Lower leg skin (tissue), 4 donors: ENCODE data around the gene TECPR2. TPM values are rescaled to one million over a fixed set of nuclear protein-coding genes. Genes with fewer than 3 reads are reported as not detected.
"Not testable (repeated sequence)": the region's sequence is repeated elsewhere in the genome, so short reads cannot be mapped to it uniquely, and the experiment has no call there.

ENCODE experiments used
- DNase-seq, 2 donors: peaks; one replicate each; pipeline ENCODE4 v3.0.0-alpha.2; 2019; ENCODE audit warnings: low spot score in 2 of 2
- H3K4me3 ChIP-seq: fragments of 200-600 bp; sonication (generic); 2 replicates; pipeline ENCODE4 v1.5.1; 2017; ENCODE audit warnings: mild to moderate bottlenecking, low read depth; ENCODE audit not compliant: poor library complexity, severe bottlenecking
- CTCF ChIP-seq, 3 donors: fragments of 450-650 bp; IDR thresholded peaks; one replicate each; pipeline ENCODE4 v1.5.1; 2016; ENCODE audit warnings: antibody characterized with exemption in 3 of 3, mild to moderate bottlenecking in 3 of 3, moderate library complexity in 2 of 3
- POLR2A ChIP-seq, 2 donors: fragments of 450-650 bp; IDR thresholded peaks; one replicate each; pipeline ENCODE4 v1.6.1; 2016 to 2017; ENCODE audit warnings: antibody characterized with exemption in 2 of 2, mild to moderate bottlenecking in 1 of 2, moderate library complexity in 1 of 2
- WGBS, 2 donors: methylation state at CpG; one replicate each; pipeline ENCODE4 v1.1.5; 2018; 5-methylcytosine and 5-hydroxymethylcytosine counted together
- intact Hi-C: fragments of 100-400 bp; cut with DNase I; formaldehyde crosslinking; loops from one replicate; pipeline ENCODE4 v1.15.0; 2023; ENCODE audit warnings: low total_unique reads
- total RNA-seq, 4 donors: library from RNA; depleted of rRNA; stranded (reverse); fragments of >200 nt; gene quantifications; one replicate each; pipeline ENCODE4 v1.1.0, GENCODE V29; 2016

Gene TECPR2
- total RNA-seq, 4 donors from 2014 or later: 10.8 to 37.8 (median 17.8) TPM

GRCh38 chr14:102351023-102351422, 11.7 kb upstream of the TECPR2 start:
- no peak overlapping the region for H3K4me3 ChIP-seq
- no peak for DNase-seq
- intact Hi-C loops: no loop called here
- WGBS, 2 donors: 84 to 86% methylated on average over 10 of the region's 10 CpGs
- no peak for TF ChIP-seq POLR2A (IDR thresholded peaks at IDR 0.05)
- TF ChIP-seq CTCF (IDR thresholded peaks at IDR 0.05): no peak

GRCh38 chr14:102351593-102351992, 11.1 kb upstream of the TECPR2 start:
- 88 to 93% methylated on average over 9 of the region's 9 CpGs for WGBS, 2 donors
- H3K4me3 ChIP-seq, intact Hi-C loops, DNase-seq: not testable (repeated sequence)

GRCh38 chr14:102352213-102352612, 10.5 kb upstream of the TECPR2 start:
- intact Hi-C loops: no loop called here
- 76 to 88% methylated on average over 4 of the region's 4 CpGs for WGBS, 2 donors
- no peak for TF ChIP-seq POLR2A (IDR thresholded peaks at IDR 0.05)
- no peak for DNase-seq
- H3K4me3 ChIP-seq: no peak overlapping the region

- DNase-seq: peak in 1 of 2 donors; percentile 45
- intact Hi-C loops: no loop called here
- H3K4me3 ChIP-seq: no peak overlapping the region
- 81% methylated on average over 8 of the region's 8 CpGs for WGBS, 2 donors
- no peak for TF ChIP-seq CTCF (IDR thresholded peaks at IDR 0.05)
- TF ChIP-seq POLR2A (IDR thresholded peaks at IDR 0.05): no peak
These were observed 9.6 kb upstream of the TECPR2 start for GRCh38 chr14:102353126-102353619.

- 85 to 93% methylated on average over 3 of the region's 3 CpGs for WGBS, 2 donors
- DNase-seq: no peak
- TF ChIP-seq POLR2A (IDR thresholded peaks at IDR 0.05): no peak
- TF ChIP-seq CTCF (IDR thresholded peaks at IDR 0.05): no peak
- intact Hi-C loops: no loop called here
- no peak overlapping the region for H3K4me3 ChIP-seq
These were observed 6.5 kb upstream of the TECPR2 start for GRCh38 chr14:102356280-102356679.

GRCh38 chr14:102359341-102359740, 3.4 kb upstream of the TECPR2 start:
- no peak overlapping the region for H3K4me3 ChIP-seq
- 92 to 95% methylated on average over 2 of the region's 2 CpGs for WGBS, 2 donors
- intact Hi-C loops: no loop called here
- DNase-seq: no peak
- TF ChIP-seq CTCF (IDR thresholded peaks at IDR 0.05) (no peak), POLR2A (IDR thresholded peaks at IDR 0.05) (no peak)

GRCh38 chr14:102360388-102360787, 2.4 kb upstream of the TECPR2 start:
- no peak overlapping the region for H3K4me3 ChIP-seq
- intact Hi-C loops: no loop called here
- no peak for DNase-seq
- 95 to 100% methylated on average over 3 of the region's 3 CpGs for WGBS, 2 donors
- no peak for TF ChIP-seq POLR2A (IDR thresholded peaks at IDR 0.05)
